DOHH2 (cell line): ENCODE results near the gene SEPTIN10.

ENCODE experiments used
- CTCF ChIP-seq: fragments of 200-600 bp; sonication (generic); IDR thresholded peaks from one replicate; pipeline ENCODE4 v1.5.1; 2014; ENCODE audit warnings: antibody characterized with exemption, mild to moderate bottlenecking, low read depth, low read length; ENCODE audit not compliant: poor library complexity, severe bottlenecking
- EZH2phosphoT487 ChIP-seq: fragments of 200-600 bp; sonication (generic); IDR thresholded peaks from 2 replicates; pipeline ENCODE4 v1.6.1; 2017; ENCODE audit warnings: borderline replicate concordance, mild to moderate bottlenecking, antibody characterized with exemption, low read length, moderate library complexity, mixed read lengths

- TF ChIP-seq CTCF (no peak), EZH2phosphoT487 (no peak)
Measured at GRCh38 chr2:109533823-109534222, 79.9 kb downstream of the SEPTIN10 start.
